Activated T-helper 1 cell treated with anti-CD3 and anti-CD28 coated beads, Interleukin-12 subunit alpha, Interleukin-12 subunit beta, Interleukin-2, Interleukin-4 antibody, amounts not matched to agents 30 ng/mL and 10 ng/mL and 1 ng/mL, durations not matched to agents 14 hours and 24 hours and 36 hours (primary cell): ENCODE measurements around the gene CDH13. TPM values are rescaled to one million over a fixed set of nuclear protein-coding genes. Genes with fewer than 3 reads are reported as not detected.

Experiments used
- DNase-seq: peaks from one replicate; pipeline ENCODE4 v3.0.0; 2021; ENCODE audit warnings: low spot score
- H3K27ac Mint-ChIP-seq: one replicate; pipeline ENCODE4 v1.8.0; 2021; ENCODE audit warnings: mild to moderate bottlenecking, mixed read lengths
- H3K27me3 Mint-ChIP-seq: one replicate; pipeline ENCODE4 v1.8.0; 2022; ENCODE audit warnings: mild to moderate bottlenecking, moderate library complexity, mixed read lengths; ENCODE audit not compliant: insufficient read depth
- H3K36me3 Mint-ChIP-seq: one replicate; pipeline ENCODE4 v1.8.0; 2021; ENCODE audit warnings: low read depth, mixed read lengths
- H3K4me1 Mint-ChIP-seq: one replicate; pipeline ENCODE4 v1.8.0; 2021; ENCODE audit warnings: low read depth, mixed read lengths
- H3K4me3 Mint-ChIP-seq: one replicate; pipeline ENCODE4 v1.8.0; 2021; ENCODE audit warnings: mild to moderate bottlenecking, moderate library complexity, mixed read lengths
- H3K9me3 Mint-ChIP-seq: one replicate; pipeline ENCODE4 v1.8.0; 2021; ENCODE audit warnings: mixed read lengths
- intact Hi-C: fragments of 100-400 bp; cut with micrococcal nuclease; formaldehyde crosslinking; loops from one replicate; pipeline ENCODE4 v1.15.1; 2024
- total RNA-seq: library from RNA; stranded (reverse); gene quantifications from 2 replicates; pipeline ENCODE4 v1.2.3, GENCODE V29; 2022

Gene CDH13
- total RNA-seq, 1 donor from 2014 or later: not detected

DNA sequence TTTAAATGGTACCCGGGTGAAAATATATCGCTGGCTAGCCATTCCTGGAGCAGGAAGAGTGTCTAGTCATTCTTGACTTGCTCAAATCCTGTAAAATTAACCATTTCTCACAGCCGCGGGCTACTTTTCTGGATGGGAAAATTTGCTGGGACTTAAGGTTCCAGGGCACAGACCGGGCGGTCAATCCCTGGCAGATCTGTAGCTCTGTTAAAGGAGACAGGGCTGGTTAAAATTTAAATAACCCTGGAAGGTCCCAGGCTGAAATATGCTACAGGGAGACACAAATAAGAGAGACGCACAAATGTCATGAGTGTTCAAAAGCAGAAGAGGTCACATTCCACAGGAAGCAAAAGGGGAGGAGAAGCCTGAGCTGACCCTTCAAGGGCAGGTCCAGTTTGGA is 951.4 kb downstream of the CDH13 start:
- H3K27ac Mint-ChIP-seq: no peak overlapping the region
- H3K36me3 Mint-ChIP-seq: no peaks in the 10 kb centered on the region

DNA sequence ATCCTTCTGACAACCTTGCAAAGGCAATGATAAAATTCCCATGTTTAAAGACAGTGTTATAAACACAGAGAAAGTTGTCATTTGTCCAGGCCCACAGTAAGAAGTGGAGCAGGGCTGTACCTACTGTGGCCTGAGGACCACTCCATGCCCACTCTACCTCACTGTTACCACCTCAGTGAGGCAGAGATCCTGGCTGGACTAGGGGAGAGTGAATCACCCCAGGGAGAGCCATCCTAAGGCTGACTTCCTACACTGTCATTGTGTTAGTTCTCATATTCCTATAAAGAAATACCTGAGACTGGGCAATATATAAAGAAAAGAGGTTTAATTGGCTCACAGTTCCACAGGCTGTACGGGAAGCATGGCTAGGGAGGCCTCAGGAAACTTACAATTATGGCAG is 952.3 kb downstream of the CDH13 start:
- H3K27me3 Mint-ChIP-seq: no peaks in the 10 kb centered on the region
- H3K4me3 Mint-ChIP-seq: no peak overlapping the region
- H3K4me1 Mint-ChIP-seq: no peaks in the 10 kb centered on the region
- no peaks in the 10 kb centered on the region for H3K9me3 Mint-ChIP-seq
- H3K27ac Mint-ChIP-seq: no peak overlapping the region
- intact Hi-C loops: no loop called here
- DNase-seq: no peak
- no peaks in the 10 kb centered on the region for H3K36me3 Mint-ChIP-seq

More for the DNA sequence above, 951.4 kb downstream of the CDH13 start:
- Mint-ChIP-seq H3K27me3 (no peaks in the 10 kb centered on the region), H3K4me3 (no peak overlapping the region), H3K9me3 (no peaks in the 10 kb centered on the region), H3K4me1 (no peaks in the 10 kb centered on the region)
- no peak for DNase-seq
- intact Hi-C loops: no loop called here

GRCh38 chr16:83579436-83579835 is 952.7 kb downstream of the CDH13 start:
- no peak for DNase-seq
- Mint-ChIP-seq H3K27ac (no peak overlapping the region), H3K36me3 (no peaks in the 10 kb centered on the region), H3K9me3 (no peaks in the 10 kb centered on the region), H3K27me3 (no peaks in the 10 kb centered on the region), H3K4me1 (no peaks in the 10 kb centered on the region), H3K4me3 (no peak overlapping the region)
- intact Hi-C loops: no loop called here

GRCh38 chr16:83581082-83581481 is 954.3 kb downstream of the CDH13 start:
- no peaks in the 10 kb centered on the region for H3K27me3 Mint-ChIP-seq
- intact Hi-C loops: no loop called here
- no peaks in the 10 kb centered on the region for H3K36me3 Mint-ChIP-seq
- H3K9me3 Mint-ChIP-seq: no peaks in the 10 kb centered on the region
- H3K4me1 Mint-ChIP-seq: no peaks in the 10 kb centered on the region
- no peak overlapping the region for H3K4me3 Mint-ChIP-seq
- DNase-seq: no peak
- no peak overlapping the region for H3K27ac Mint-ChIP-seq

DNA sequence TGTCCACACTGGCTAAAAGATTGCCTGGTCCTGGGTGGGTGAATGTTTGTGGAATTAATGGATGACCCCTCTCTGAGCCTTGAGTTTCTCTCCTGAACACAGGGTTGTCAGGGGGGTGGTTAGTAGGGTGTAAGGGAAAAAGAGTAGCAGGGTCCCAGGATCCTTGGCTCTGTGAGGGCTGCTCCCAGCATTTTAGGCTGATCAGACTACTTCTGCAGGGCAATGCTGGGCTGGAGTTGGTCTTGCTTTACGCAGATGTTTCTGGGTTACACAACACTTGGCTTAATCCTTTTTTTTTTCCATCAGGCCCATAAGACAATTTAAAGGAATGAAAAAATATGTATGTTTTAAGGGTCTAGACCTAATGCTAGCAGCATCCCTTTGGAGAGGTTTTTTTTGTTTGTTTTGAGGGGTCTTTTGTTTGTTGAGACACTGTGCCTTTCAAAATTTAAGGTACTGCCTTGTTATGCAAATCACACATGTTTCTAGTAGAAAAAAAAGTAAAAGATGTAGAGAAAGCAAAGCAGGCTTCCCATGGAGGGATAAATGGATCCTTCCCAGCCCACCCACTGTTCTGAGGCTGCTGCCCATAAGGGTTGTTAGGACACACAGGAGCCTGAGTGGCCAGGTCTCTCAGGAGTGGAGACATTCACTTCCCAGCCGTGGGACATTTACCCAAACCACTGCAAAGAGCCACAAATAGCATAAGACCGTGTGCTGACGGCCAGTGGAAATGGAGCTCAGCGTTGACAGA is 955.4 kb downstream of the CDH13 start:
- Mint-ChIP-seq H3K9me3 (no peaks in the 10 kb centered on the region), H3K27ac (no peak overlapping the region), H3K27me3 (no peaks in the 10 kb centered on the region), H3K36me3 (no peaks in the 10 kb centered on the region), H3K4me3 (no peak overlapping the region), H3K4me1 (no peaks in the 10 kb centered on the region)
- DNase-seq: no peak
- intact Hi-C loops: no loop called here

DNA sequence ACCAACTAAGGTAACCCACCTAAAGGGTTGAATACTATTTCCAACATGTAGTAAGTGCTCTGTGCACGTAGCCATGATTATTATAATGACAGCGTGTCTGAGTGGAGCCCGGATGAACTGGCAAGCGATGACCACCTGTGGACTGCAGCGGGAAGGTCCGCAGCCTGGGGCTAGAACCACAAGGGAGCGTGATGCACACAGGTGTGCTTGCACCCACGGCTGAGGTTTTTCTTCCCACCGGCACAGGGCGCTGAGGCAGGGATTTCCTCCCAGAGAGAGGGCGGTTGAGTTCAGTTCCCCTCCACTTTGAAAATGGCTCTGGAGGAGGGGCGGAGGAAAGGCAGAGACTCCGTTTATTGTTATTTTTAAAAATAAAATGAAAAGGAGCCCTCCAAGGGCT is 959.3 kb downstream of the CDH13 start:
- Mint-ChIP-seq H3K4me1 (no peaks in the 10 kb centered on the region), H3K9me3 (no peaks in the 10 kb centered on the region), H3K27me3 (peaks cover 2% of the 10 kb centered on the region), H3K36me3 (no peaks in the 10 kb centered on the region), H3K4me3 (no peak overlapping the region), H3K27ac (no peak overlapping the region)
- intact Hi-C loops: no loop called here
- DNase-seq: no peak

- H3K27me3 Mint-ChIP-seq: peaks cover 2% of the 10 kb centered on the region
- DNase-seq: no peak
- no peaks in the 10 kb centered on the region for H3K9me3 Mint-ChIP-seq
- no peaks in the 10 kb centered on the region for H3K36me3 Mint-ChIP-seq
- intact Hi-C loops: no loop called here
- H3K4me3 Mint-ChIP-seq: no peak overlapping the region
- no peaks in the 10 kb centered on the region for H3K4me1 Mint-ChIP-seq
- H3K27ac Mint-ChIP-seq: no peak overlapping the region
These were observed 959.9 kb downstream of the CDH13 start for GRCh38 chr16:83586461-83587200.

- DNase-seq: no peak
- H3K36me3 Mint-ChIP-seq: no peaks in the 10 kb centered on the region
- no peak overlapping the region for H3K27ac Mint-ChIP-seq
- intact Hi-C loops: no loop called here
- no peak overlapping the region for H3K4me3 Mint-ChIP-seq
- H3K27me3 Mint-ChIP-seq: peaks cover 2% of the 10 kb centered on the region
- H3K4me1 Mint-ChIP-seq: no peaks in the 10 kb centered on the region
- no peaks in the 10 kb centered on the region for H3K9me3 Mint-ChIP-seq
These were observed 960.4 kb downstream of the CDH13 start for GRCh38 chr16:83587201-83587600.

DNA sequence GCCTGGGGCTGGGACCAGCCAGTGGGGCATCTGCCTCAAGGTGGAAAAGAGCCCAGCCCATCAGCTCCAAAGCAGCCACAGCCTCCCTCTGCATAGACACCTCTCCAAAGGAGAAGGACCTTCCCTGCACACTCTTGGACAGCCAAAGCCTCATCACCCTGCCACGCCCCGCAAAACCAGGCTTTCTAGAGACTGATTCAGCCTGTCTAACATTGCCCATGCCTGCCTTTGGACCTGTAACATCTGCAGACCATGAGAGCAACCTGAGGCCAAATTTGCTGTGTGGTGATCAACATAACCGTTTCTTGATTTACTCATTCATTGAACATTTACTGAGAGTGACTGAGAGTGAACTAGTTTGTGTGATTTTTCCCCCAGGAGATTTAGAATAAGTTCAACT is 961.3 kb downstream of the CDH13 start:
- no peaks in the 10 kb centered on the region for H3K4me1 Mint-ChIP-seq

DNA sequence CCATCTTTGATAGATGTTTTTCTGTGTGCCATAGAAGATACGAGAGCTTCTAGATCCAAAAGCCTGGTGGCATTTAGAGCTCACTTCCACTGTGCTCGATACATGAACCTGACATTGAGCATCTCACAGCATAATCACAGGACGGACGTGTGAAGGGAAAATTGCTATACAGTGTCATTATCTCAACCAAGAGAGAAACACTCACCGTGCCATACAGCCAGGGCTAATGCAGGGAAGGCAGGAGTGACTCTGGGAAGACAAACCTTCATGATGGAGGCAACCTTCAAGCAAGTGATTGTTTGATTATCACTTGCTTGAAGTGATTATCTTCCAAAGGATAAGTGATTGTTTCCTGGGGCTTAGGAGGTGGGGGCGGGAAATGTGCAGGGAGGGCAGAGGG is 962.8 kb downstream of the CDH13 start:
- intact Hi-C loops: no loop called here
- Mint-ChIP-seq H3K4me1 (no peaks in the 10 kb centered on the region), H3K27me3 (peaks cover 2% of the 10 kb centered on the region), H3K9me3 (no peaks in the 10 kb centered on the region), H3K36me3 (no peaks in the 10 kb centered on the region), H3K27ac (no peak overlapping the region), H3K4me3 (no peak overlapping the region)
- DNase-seq: no peak

More for the DNA sequence above, 961.3 kb downstream of the CDH13 start:
- Mint-ChIP-seq H3K36me3 (no peaks in the 10 kb centered on the region), H3K4me3 (no peak overlapping the region), H3K9me3 (no peaks in the 10 kb centered on the region), H3K27me3 (peaks cover 2% of the 10 kb centered on the region), H3K27ac (no peak overlapping the region)
- no peak for DNase-seq
- intact Hi-C loops: no loop called here

GRCh38 chr16:83592778-83593177 is 966.0 kb downstream of the CDH13 start:
- no peaks in the 10 kb centered on the region for H3K4me1 Mint-ChIP-seq
- no peak overlapping the region for H3K4me3 Mint-ChIP-seq
- no peak for DNase-seq

DNA sequence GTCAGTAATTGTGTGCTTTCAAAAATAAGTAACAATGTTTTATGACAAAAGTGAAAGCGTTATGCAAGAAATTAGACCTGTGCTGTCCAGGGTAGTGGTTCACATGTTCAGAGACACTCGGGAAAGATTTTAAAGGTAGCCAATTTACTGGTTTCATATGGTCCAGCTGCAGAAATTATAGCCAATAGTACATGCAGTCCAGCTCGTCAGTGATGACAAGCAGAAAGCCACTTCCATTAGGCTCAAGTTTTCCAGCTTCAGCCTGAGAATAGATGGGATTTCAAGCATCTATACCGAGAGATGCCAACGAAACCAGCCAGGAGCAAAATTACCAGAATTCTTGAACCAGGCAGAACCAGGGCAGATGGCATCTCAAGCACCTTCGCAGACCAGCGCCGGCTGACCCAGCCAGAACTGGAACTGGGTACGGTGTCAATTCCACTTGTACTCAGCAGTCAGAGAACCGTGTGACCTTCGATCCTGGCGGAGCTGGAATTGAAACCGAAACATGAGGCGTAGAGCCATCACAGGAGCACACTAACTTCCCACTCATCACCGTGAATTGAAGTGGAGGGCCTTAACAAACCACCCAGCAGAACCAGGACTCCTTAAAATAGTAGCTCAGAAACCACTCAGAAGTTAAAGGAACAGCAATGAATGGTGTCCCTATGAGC is 973.2 kb downstream of the CDH13 start:
- no peak overlapping the region for H3K4me3 Mint-ChIP-seq

More at GRCh38 chr16:83592778-83593177, 966.0 kb downstream of the CDH13 start:
- Mint-ChIP-seq H3K27me3 (peaks cover 2% of the 10 kb centered on the region), H3K36me3 (no peaks in the 10 kb centered on the region), H3K27ac (no peak overlapping the region), H3K9me3 (no peaks in the 10 kb centered on the region)
- intact Hi-C loops: no loop called here

More for the DNA sequence above, 973.2 kb downstream of the CDH13 start:
- no peak overlapping the region for H3K27ac Mint-ChIP-seq
- DNase-seq: no peak
- no peaks in the 10 kb centered on the region for H3K27me3 Mint-ChIP-seq
- intact Hi-C loops: no loop called here
- no peaks in the 10 kb centered on the region for H3K9me3 Mint-ChIP-seq
- H3K36me3 Mint-ChIP-seq: no peaks in the 10 kb centered on the region
- no peaks in the 10 kb centered on the region for H3K4me1 Mint-ChIP-seq
